ENCODE data around the gene HOXB3. TPM values are rescaled to one million over a fixed set of nuclear protein-coding genes. Genes with fewer than 3 reads are reported as not detected.
A peak's percentile ranks its signal among the peaks of the same experiment; 100 is the strongest.

HOXB3 gene
- total RNA-seq, 4 donors from 2014 or later, result 3.7 to 14.1 (median 9.4) TPM

DNA sequence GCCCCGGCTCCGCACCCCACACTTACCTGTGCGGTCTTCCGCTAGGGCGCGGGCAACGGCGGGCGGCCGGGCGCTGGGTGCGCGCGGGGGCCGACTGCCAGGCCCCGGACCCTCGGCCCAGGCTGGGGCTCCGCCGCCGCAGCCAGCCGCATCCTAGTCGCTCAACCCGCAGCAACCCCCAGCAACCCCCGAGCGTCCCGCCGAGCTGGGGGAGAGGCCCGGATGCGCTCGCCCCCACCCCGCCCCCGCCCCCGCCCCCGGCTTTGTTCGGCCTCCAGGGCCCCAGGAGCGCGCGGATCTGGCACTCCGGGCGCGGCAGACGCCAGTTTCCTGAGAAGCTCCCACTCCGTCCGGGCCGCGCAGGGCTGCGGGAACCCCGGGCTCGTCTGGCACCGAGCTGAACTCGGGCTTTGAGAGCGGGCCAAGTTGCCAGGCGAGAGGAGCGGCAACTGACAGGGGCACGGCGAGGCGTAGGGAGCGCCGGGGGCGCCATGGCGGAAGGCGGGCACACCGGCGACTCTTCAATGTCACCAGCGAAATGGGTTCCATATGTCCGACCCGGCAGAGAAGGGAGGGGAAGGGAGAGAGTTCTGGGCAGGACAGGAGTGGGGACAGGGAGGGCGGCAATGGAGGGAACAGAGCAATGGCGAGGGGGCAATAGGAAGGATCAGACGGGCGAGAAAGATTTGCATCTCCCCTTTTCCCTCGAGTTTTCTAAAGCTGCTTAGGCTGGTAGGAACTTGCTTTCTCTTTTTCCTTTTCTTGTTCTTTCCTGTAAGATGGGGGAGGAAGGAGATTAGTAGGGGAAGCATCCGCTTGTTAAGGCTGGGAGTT, 25.6 kb downstream of the HOXB3 start:
- H3K36me3 ChIP-seq, result no peaks in the 10 kb centered on the region
- 8 to 13% methylated on average over 30 to 69 of the region's 73 CpGs for WGBS, 2 donors
- H3K4me3 ChIP-seq, result peak overlapping the region; percentile 31 to 49 (median 32)
- peaks cover 0 to 98% of the 10 kb centered on the region in 2 donors for H3K27me3 ChIP-seq
- TF ChIP-seq POLR2A (IDR thresholded peaks at IDR 0.05) (no peak), EP300 (IDR thresholded peaks at IDR 0.05) (no peak)
- TF ChIP-seq, protein P1, sequence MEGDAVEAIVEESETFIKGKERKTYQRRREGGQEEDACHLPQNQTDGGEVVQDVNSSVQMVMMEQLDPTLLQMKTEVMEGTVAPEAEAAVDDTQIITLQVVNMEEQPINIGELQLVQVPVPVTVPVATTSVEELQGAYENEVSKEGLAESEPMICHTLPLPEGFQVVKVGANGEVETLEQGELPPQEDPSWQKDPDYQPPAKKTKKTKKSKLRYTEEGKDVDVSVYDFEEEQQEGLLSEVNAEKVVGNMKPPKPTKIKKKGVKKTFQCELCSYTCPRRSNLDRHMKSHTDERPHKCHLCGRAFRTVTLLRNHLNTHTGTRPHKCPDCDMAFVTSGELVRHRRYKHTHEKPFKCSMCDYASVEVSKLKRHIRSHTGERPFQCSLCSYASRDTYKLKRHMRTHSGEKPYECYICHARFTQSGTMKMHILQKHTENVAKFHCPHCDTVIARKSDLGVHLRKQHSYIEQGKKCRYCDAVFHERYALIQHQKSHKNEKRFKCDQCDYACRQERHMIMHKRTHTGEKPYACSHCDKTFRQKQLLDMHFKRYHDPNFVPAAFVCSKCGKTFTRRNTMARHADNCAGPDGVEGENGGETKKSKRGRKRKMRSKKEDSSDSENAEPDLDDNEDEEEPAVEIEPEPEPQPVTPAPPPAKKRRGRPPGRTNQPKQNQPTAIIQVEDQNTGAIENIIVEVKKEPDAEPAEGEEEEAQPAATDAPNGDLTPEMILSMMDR (IDR thresholded peaks at IDR 0.05), result no peak
- peak overlapping the region in 3 of 4 donors; percentile 19 to 65 (median 61) for H3K27ac ChIP-seq
- no peak for DNase-seq (ENCODE audit: low spot score in 2 of 2)
- H3K9me3 ChIP-seq, result no peaks in the 10 kb centered on the region
- peaks cover 0 to 41% (median 14%) of the 10 kb centered on the region in 4 donors for H3K4me1 ChIP-seq

DNA sequence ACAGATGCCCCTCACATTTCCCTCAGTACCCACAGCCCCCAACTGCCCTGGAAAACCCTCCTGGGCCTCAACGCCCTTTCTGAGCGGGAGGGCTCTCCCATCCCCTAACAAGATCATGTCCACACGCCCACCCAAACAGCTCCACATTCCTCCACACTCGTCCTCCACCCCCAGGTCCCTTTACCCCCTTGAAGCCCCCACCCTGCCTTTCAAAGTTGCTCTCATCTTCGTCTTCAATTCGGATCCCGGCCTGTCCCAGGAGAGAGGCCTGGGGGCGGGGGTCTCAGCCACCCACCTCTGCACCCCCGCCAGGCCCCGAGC, 26.2 kb downstream of the HOXB3 start:
- H3K27ac ChIP-seq, result peak overlapping the region in 3 of 4 donors; percentile 19 to 65 (median 61)
- H3K4me1 ChIP-seq, result peaks cover 0 to 35% (median 14%) of the 10 kb centered on the region in 4 donors
- 23 to 30% methylated on average over 9 to 10 of the region's 10 CpGs for WGBS, 2 donors

DNA sequence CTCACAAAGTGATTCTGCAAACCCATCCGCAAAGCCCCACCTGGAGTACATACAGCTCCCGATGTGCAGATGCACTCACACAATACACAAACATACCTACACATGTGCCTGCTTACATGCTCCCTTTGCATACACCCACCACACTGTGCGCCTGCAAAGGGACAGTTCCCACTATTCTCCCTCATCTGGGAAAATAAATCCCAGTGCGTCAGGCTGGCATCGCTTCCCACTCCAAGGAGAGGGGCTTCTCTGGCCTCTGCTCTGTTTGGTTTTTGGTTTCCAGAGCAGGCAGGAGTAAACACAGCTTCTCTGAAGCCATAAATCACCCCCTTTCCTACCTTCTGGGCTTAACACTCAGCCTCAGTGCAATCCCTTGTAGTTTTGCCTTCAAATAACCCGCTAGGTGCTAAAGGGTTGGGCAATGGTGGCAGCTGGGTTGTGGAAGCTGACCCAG, 26.6 kb downstream of the HOXB3 start:
- peak overlapping the region in 1 of 4 donors; percentile 31 for H3K4me3 ChIP-seq
- peak overlapping the region in 2 of 4 donors; percentile 61 to 65 for H3K27ac ChIP-seq
- peaks cover 0 to 34% (median 14%) of the 10 kb centered on the region in 4 donors for H3K4me1 ChIP-seq
- H3K27me3 ChIP-seq, result peaks cover 0 to 98% of the 10 kb centered on the region in 2 donors
- DNase-seq (ENCODE audit: low spot score in 2 of 2), result no peak
- TF ChIP-seq, protein P1 (IDR thresholded peaks at IDR 0.05), result no peak
- TF ChIP-seq POLR2A (IDR thresholded peaks at IDR 0.05) (no peak), EP300 (IDR thresholded peaks at IDR 0.05) (no peak)
- no peaks in the 10 kb centered on the region for H3K9me3 ChIP-seq
- WGBS, 2 donors, result 54 to 60% methylated on average over 6 of the region's 6 CpGs
- no peaks in the 10 kb centered on the region for H3K36me3 ChIP-seq

More for the DNA sequence above, 26.2 kb downstream of the HOXB3 start:
- H3K9me3 ChIP-seq, result no peaks in the 10 kb centered on the region
- H3K27me3 ChIP-seq, result peaks cover 0 to 98% of the 10 kb centered on the region in 2 donors
- H3K4me3 ChIP-seq, result peak overlapping the region in 3 of 4 donors; percentile 31 to 49 (median 32)
- no peaks in the 10 kb centered on the region for H3K36me3 ChIP-seq
- DNase-seq (ENCODE audit: low spot score in 2 of 2), result no peak
- TF ChIP-seq, protein P1 (IDR thresholded peaks at IDR 0.05), result no peak
- no peak for TF ChIP-seq EP300 (IDR thresholded peaks at IDR 0.05)
- no peak for TF ChIP-seq POLR2A (IDR thresholded peaks at IDR 0.05)

DNA sequence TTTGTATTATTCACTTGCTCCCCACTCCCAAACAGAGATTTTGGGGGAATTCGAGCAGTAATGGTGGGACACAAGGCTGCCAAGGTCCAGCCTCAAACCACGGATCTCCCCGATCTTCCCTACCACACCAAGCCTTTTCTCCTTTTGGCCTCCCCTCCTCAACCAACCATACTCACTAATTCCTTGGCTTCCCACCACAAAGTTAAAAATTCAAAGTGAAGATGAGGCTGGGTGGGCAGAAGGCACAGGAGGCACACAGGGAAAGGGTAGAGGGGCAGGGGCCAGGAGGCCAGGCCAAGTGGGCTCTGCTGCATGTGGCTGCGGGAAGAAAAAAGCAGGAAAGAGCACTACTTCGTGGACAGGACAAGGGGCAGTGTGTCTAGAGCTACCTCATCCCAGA, 27.1 kb downstream of the HOXB3 start:
- no peak overlapping the region for H3K4me3 ChIP-seq
- TF ChIP-seq, protein P1 (IDR thresholded peaks at IDR 0.05), result no peak
- TF ChIP-seq EP300 (IDR thresholded peaks at IDR 0.05) (no peak), POLR2A (IDR thresholded peaks at IDR 0.05) (no peak)
- H3K27ac ChIP-seq, result no peak overlapping the region
- peaks cover 0 to 35% (median 13%) of the 10 kb centered on the region in 4 donors for H3K4me1 ChIP-seq
- no peaks in the 10 kb centered on the region for H3K9me3 ChIP-seq
- peaks cover 0 to 98% of the 10 kb centered on the region in 2 donors for H3K27me3 ChIP-seq
- DNase-seq (ENCODE audit: low spot score in 2 of 2), result no peak
- H3K36me3 ChIP-seq, result no peaks in the 10 kb centered on the region
- whole genome bisulfite sequencing, 2 donors, result 57 to 65% methylated on average over 5 of the region's 5 CpGs
